DND-41 (cell line): ENCODE data around the gene IL10RA.

Source experiments
- ATAC-seq: fragments of 200-7000 bp; cut with Tn5 transposase; 3 replicates; pipeline ENCODE4 v1.9.1; 2021; ENCODE audit warnings: low read depth; ENCODE audit not compliant: insufficient read depth
- DNase-seq: peaks from one replicate; pipeline ENCODE4 v3.0.0-alpha.2; 2020
- H2AFZ ChIP-seq: 2 replicates; pipeline ENCODE4 v1.6.0; 2012; ENCODE audit warnings: low read depth, low read length
- H3K27ac ChIP-seq: 2 replicates; pipeline ENCODE4 v1.5.1; 2012; ENCODE audit warnings: low read length, inconsistent platforms
- H3K27me3 ChIP-seq: fragments of 200-600 bp; sonication (generic); 2 replicates; pipeline ENCODE4 v1.6.0; 2012; ENCODE audit warnings: low read length, mild to moderate bottlenecking, inconsistent platforms; ENCODE audit not compliant: insufficient read depth, poor library complexity
- H3K36me3 ChIP-seq: 2 replicates; pipeline ENCODE4 v1.5.1; 2012; ENCODE audit warnings: low read length, inconsistent platforms; ENCODE audit not compliant: insufficient read depth
- H3K4me1 ChIP-seq: 2 replicates; pipeline ENCODE4 v1.5.1; 2012; ENCODE audit warnings: mild to moderate bottlenecking, low read length; ENCODE audit not compliant: insufficient read depth
- H3K4me2 ChIP-seq: 2 replicates; pipeline ENCODE4 v1.6.0; 2012; ENCODE audit warnings: mild to moderate bottlenecking, moderate library complexity, low read length, inconsistent platforms; ENCODE audit not compliant: insufficient read depth
- H3K4me3 ChIP-seq, 2 experiments: fragments of 200-600 bp in 1 of 2; shearing (Covaris generic) in 1 of 2; 2 replicates each; pipeline ENCODE4 v1.5.1; 2012 to 2016; ENCODE audit warnings: inconsistent platforms in 2 of 2, low read length in 2 of 2, mild to moderate bottlenecking in 2 of 2, low read depth in 1 of 2, moderate library complexity in 1 of 2
- H3K79me2 ChIP-seq: 2 replicates; pipeline ENCODE4 v1.6.0; 2012; ENCODE audit warnings: low read length, inconsistent platforms; ENCODE audit not compliant: insufficient read depth
- H3K9ac ChIP-seq: 2 replicates; pipeline ENCODE4 v1.6.0; 2012; ENCODE audit warnings: low read depth, mild to moderate bottlenecking, inconsistent platforms, low read length, moderate library complexity
- H3K9me3 ChIP-seq: 2 replicates; pipeline ENCODE4 v1.5.1; 2012; ENCODE audit warnings: low read length, moderate library complexity, mild to moderate bottlenecking, inconsistent platforms; ENCODE audit not compliant: insufficient read depth, severe bottlenecking
- H4K20me1 ChIP-seq: 2 replicates; pipeline ENCODE4 v1.6.0; 2012; ENCODE audit warnings: low read length; ENCODE audit not compliant: insufficient read depth
- EZH2 ChIP-seq: IDR thresholded peaks from 3 replicates; pipeline ENCODE4 v1.6.1; 2012; ENCODE audit warnings: borderline replicate concordance, low read depth, mild to moderate bottlenecking, moderate library complexity, low read length, inconsistent platforms; ENCODE audit not compliant: severe bottlenecking
- TF ChIP-seq, protein P1 (sequence below): IDR thresholded peaks from 2 replicates; pipeline ENCODE4 v1.5.1; 2012; ENCODE audit warnings: borderline replicate concordance, low read length, moderate library complexity, mild to moderate bottlenecking; ENCODE audit not compliant: poor library complexity, severe bottlenecking; ENCODE audit errors: extremely low read depth

Gene IL10RA

DNA sequence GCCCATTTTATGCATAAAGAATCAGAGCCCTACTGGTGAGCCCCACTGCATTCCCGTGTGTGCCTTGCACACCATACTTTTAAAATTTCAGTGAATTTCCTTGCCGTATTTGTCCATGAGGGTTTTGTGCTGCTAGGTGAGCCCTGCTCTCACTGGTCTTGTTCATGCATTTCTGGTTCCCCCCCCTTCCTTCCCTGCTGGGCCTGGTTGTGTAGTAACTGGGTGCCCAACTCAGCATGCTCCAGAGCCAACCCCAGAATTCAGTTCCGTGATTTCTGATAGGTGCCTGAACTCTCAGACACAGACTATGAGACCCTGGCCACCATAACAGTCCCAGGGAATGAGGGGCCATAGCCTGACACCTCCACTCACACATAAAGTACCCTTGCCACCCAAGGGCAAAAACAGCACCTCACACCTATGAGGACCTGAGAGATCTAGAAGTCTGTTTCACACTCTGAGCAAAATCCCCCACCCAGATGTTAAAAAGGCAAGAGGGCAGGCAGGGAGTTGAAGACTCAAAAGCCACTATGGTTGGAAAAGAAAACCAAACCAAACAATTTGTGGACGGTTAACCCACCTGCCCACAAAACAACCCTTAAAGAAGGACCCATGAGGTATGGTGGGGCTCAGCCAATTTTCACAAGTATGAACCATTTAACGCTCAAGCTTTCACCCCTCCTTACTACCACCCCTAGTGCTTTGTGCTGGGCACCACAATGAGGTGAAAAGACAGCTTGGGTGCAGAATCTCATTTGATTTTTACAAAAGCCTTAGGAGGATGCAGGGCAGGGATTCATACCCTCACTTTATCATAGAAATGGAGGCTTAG, 16.8 kb upstream of the IL10RA start:
- no peaks in the 10 kb centered on the region for H3K79me2 ChIP-seq
- no peaks in the 10 kb centered on the region for H3K27me3 ChIP-seq
- no peaks in the 10 kb centered on the region for H3K9me3 ChIP-seq
- ATAC-seq (no peak), DNase-seq (peak; percentile 3)
- no peak for TF ChIP-seq EZH2
- TF ChIP-seq, protein P1, sequence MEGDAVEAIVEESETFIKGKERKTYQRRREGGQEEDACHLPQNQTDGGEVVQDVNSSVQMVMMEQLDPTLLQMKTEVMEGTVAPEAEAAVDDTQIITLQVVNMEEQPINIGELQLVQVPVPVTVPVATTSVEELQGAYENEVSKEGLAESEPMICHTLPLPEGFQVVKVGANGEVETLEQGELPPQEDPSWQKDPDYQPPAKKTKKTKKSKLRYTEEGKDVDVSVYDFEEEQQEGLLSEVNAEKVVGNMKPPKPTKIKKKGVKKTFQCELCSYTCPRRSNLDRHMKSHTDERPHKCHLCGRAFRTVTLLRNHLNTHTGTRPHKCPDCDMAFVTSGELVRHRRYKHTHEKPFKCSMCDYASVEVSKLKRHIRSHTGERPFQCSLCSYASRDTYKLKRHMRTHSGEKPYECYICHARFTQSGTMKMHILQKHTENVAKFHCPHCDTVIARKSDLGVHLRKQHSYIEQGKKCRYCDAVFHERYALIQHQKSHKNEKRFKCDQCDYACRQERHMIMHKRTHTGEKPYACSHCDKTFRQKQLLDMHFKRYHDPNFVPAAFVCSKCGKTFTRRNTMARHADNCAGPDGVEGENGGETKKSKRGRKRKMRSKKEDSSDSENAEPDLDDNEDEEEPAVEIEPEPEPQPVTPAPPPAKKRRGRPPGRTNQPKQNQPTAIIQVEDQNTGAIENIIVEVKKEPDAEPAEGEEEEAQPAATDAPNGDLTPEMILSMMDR = no peak
- no peak overlapping the region for H3K27ac ChIP-seq
- peaks cover 16% of the 10 kb centered on the region for H3K4me1 ChIP-seq
- H2AFZ ChIP-seq = no peak overlapping the region
- H3K9ac ChIP-seq = no peak overlapping the region
- no peak overlapping the region for H3K4me2 ChIP-seq
- H4K20me1 ChIP-seq = no peaks in the 10 kb centered on the region
- H3K4me3 ChIP-seq = no peak overlapping the region
- no peaks in the 10 kb centered on the region for H3K36me3 ChIP-seq

GRCh38 chr11:117970400-117971024, 15.7 kb upstream of the IL10RA start:
- no peak overlapping the region for H2AFZ ChIP-seq
- no peak overlapping the region for H3K9ac ChIP-seq
- H3K27ac ChIP-seq = no peak overlapping the region
- no peaks in the 10 kb centered on the region for H3K9me3 ChIP-seq
- H4K20me1 ChIP-seq = no peaks in the 10 kb centered on the region
- H3K79me2 ChIP-seq = no peaks in the 10 kb centered on the region
- H3K4me1 ChIP-seq = peaks cover 16% of the 10 kb centered on the region
- TF ChIP-seq EZH2 = no peak
- TF ChIP-seq, protein P1 = no peak
- ATAC-seq = peak; percentile 95
- H3K4me2 ChIP-seq = 0 out of 2 replicates have a peak overlapping the region, but pooled peaks have one; percentile 5
- no peaks in the 10 kb centered on the region for H3K27me3 ChIP-seq
- H3K36me3 ChIP-seq = no peaks in the 10 kb centered on the region
- DNase-seq = peak; percentile 64
- no peak overlapping the region for H3K4me3 ChIP-seq

DNA sequence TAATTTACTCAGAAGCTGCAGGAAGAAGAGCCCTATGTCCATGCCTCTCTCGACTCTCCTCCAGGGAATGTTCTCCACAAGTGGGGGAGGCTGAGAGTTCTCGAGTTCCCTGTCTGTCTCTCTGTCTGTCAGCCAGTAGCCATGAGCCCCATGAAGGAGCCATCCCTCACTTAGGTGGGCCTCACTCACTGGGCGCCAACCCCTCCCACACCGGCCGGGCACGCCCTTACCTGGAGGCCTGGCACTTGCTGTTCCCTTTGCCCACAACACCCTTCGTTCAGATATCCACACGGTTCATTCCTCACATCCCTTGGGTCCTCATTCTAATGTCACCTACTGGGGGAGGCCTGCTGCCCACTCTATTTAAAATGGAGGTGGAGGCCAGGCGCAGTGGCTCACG, 14.2 kb upstream of the IL10RA start:
- H3K4me2 ChIP-seq = no peak overlapping the region

More for the DNA sequence above, 14.2 kb upstream of the IL10RA start:
- H3K36me3 ChIP-seq = no peaks in the 10 kb centered on the region
- H3K27me3 ChIP-seq = no peaks in the 10 kb centered on the region
- no peaks in the 10 kb centered on the region for H3K79me2 ChIP-seq
- H3K4me3 ChIP-seq = no peak overlapping the region
- H3K4me1 ChIP-seq = peaks cover 24% of the 10 kb centered on the region
- no peak overlapping the region for H3K27ac ChIP-seq
- DNase-seq = no peak
- H3K9me3 ChIP-seq = no peaks in the 10 kb centered on the region
- TF ChIP-seq, protein P1 = no peak
- no peak for TF ChIP-seq EZH2
- no peaks in the 10 kb centered on the region for H4K20me1 ChIP-seq
- ATAC-seq = no peak
- H2AFZ ChIP-seq = no peak overlapping the region
- H3K9ac ChIP-seq = no peak overlapping the region
